Thyroid gland (tissue), 4 donors: ENCODE measurements around the gene MGAT5.

Experiments used
- CTCF ChIP-seq, 6 experiments: fragments of 200-600 bp in 3 of 6; fragments of 450-650 bp in 3 of 6; sonication (generic) in 3 of 6; IDR thresholded peaks; one replicate each; pipeline ENCODE4 v1.5.1; 2016 to 2019; ENCODE audit warnings: antibody characterized with exemption in 6 of 6, mild to moderate bottlenecking in 2 of 6, inconsistent platforms in 1 of 6, moderate library complexity in 1 of 6
- POLR2A ChIP-seq, 2 donors: fragments of 450-650 bp; IDR thresholded peaks; one replicate each; pipeline ENCODE4 v1.6.1; 2017; ENCODE audit warnings: antibody characterized with exemption in 2 of 2, mild to moderate bottlenecking in 2 of 2, moderate library complexity in 1 of 2

GRCh38 chr2:134258684-134259388 is 5.0 kb downstream of the MGAT5 start:
- TF ChIP-seq POLR2A (IDR thresholded peaks at IDR 0.05) (no peak), CTCF (IDR thresholded peaks at IDR 0.05) (no peak)
